Immature natural killer cell (primary cell): ENCODE measurements around the gene IMPG2. TPM values are rescaled to one million over a fixed set of nuclear protein-coding genes. Genes with fewer than 3 reads are reported as not detected.

Source experiments
- DNase-seq, 3 donors: peaks; one replicate each; pipeline ENCODE4 v3.0.0; 2022; ENCODE audit warnings: mixed read lengths in 1 of 3
- H3K27ac Mint-ChIP-seq, 6 donors: one replicate each; pipeline ENCODE4 v1.8.0; 2020; ENCODE audit warnings: mixed read lengths in 6 of 6, mild to moderate bottlenecking in 5 of 6, inconsistent platforms in 4 of 6, moderate library complexity in 3 of 6
- H3K27me3 Mint-ChIP-seq, 3 donors: one replicate each; pipeline ENCODE4 v1.8.0; 2020 to 2021; ENCODE audit warnings: low read depth in 3 of 3, mild to moderate bottlenecking in 3 of 3, mixed read lengths in 3 of 3, moderate library complexity in 3 of 3, inconsistent platforms in 1 of 3
- H3K36me3 Mint-ChIP-seq, 3 donors: one replicate each; pipeline ENCODE4 v1.8.0; 2020; ENCODE audit warnings: mixed read lengths in 3 of 3, inconsistent platforms in 2 of 3, mild to moderate bottlenecking in 2 of 3
- H3K4me1 Mint-ChIP-seq, 2 donors: one replicate each; pipeline ENCODE4 v1.8.0; 2020; ENCODE audit warnings: inconsistent platforms in 2 of 2, mild to moderate bottlenecking in 2 of 2, mixed read lengths in 2 of 2, moderate library complexity in 1 of 2
- H3K4me3 Mint-ChIP-seq, 5 donors: one replicate each; pipeline ENCODE4 v1.8.0; 2020; ENCODE audit warnings: mild to moderate bottlenecking in 5 of 5, mixed read lengths in 5 of 5, inconsistent platforms in 3 of 5, moderate library complexity in 3 of 5
- H3K9me3 Mint-ChIP-seq, 6 donors: one replicate each; pipeline ENCODE4 v1.8.0; 2020; ENCODE audit warnings: mild to moderate bottlenecking in 6 of 6, mixed read lengths in 6 of 6, inconsistent platforms in 4 of 6, moderate library complexity in 3 of 6
- polyA plus RNA-seq, 3 donors: library from polyadenylated mRNA; unstranded; fragments of 300-500 nt; fragmentation: Illumina TruSeq; gene quantifications; one replicate each; pipeline ENCODE4 v1.2.3, GENCODE V29; 2021

The IMPG2 gene
- polyA plus RNA-seq, 3 donors from 2014 or later, result 0.04 TPM; not detected in 1

DNA sequence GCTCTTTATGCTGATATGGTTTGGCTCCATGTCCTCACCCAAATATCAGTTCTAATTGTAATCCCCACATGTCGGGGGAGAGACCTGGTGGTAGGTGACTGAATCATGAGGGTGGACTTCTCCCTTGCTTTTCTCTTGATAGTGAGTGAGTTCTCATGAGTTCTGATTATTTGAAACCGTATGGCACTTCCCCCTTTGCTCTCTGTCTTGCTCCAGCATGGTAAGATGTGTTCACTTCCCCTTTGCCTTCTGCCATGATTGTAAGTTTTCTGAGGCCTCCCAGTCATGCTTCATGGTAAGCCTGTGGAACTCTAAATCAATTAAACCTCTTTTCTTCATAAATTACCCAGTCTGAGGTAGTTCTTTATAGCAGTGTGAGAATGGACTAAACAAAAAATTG is 107.6 kb downstream of the IMPG2 start:
- DNase-seq, result no peak
- Mint-ChIP-seq H3K36me3 (no peaks in the 10 kb centered on the region), H3K4me1 (no peaks in the 10 kb centered on the region), H3K27ac (no peak overlapping the region), H3K4me3 (no peak overlapping the region), H3K27me3 (peaks cover 0 to 2% (median 2%) of the 10 kb centered on the region in 3 donors), H3K9me3 (no peaks in the 10 kb centered on the region)

- H3K9me3 Mint-ChIP-seq, result no peaks in the 10 kb centered on the region
- no peak overlapping the region for H3K4me3 Mint-ChIP-seq
- H3K27me3 Mint-ChIP-seq, result peaks cover 0 to 2% (median 2%) of the 10 kb centered on the region in 3 donors
- DNase-seq, result no peak
- H3K27ac Mint-ChIP-seq, result no peak overlapping the region
- H3K4me1 Mint-ChIP-seq, result no peaks in the 10 kb centered on the region
- H3K36me3 Mint-ChIP-seq, result no peaks in the 10 kb centered on the region
Observed at GRCh38 chr3:101204246-101204645, 116.1 kb downstream of the IMPG2 start.

- Mint-ChIP-seq H3K4me3 (no peak overlapping the region), H3K27ac (no peak overlapping the region), H3K27me3 (peaks cover 0 to 2% (median 2%) of the 10 kb centered on the region in 3 donors), H3K36me3 (no peaks in the 10 kb centered on the region), H3K4me1 (no peaks in the 10 kb centered on the region), H3K9me3 (no peaks in the 10 kb centered on the region)
- DNase-seq, result no peak
Observed at GRCh38 chr3:101203411-101203810, 117.0 kb downstream of the IMPG2 start.

GRCh38 chr3:101202640-101203039 is 117.7 kb downstream of the IMPG2 start:
- Mint-ChIP-seq H3K4me1 (no peaks in the 10 kb centered on the region), H3K27me3 (peaks cover 0 to 2% (median 2%) of the 10 kb centered on the region in 3 donors), H3K9me3 (no peaks in the 10 kb centered on the region), H3K4me3 (no peak overlapping the region), H3K27ac (no peak overlapping the region), H3K36me3 (no peaks in the 10 kb centered on the region)
- no peak for DNase-seq

DNA sequence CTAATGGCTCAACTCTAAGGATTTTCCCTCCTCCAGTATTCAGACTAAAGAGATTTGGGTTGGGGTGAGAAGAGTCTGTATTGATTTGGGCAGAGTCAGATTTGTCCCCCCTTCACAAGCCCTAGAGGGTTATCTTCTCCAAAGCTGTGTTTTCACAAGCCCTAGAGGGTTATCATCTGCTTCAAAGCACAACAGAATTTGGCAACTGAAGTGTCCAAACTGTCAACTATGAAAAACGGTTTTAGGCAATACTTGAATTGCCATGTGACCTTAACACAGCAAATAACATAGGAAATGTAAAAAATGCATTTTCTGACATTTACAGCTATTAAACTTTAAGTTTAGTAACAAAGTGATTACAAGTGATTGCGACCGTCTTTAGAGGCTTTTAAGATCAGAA is 119.9 kb downstream of the IMPG2 start:
- Mint-ChIP-seq H3K4me1 (no peaks in the 10 kb centered on the region), H3K9me3 (no peaks in the 10 kb centered on the region), H3K27me3 (peaks cover 2 to 3% (median 2%) of the 10 kb centered on the region in 3 donors), H3K27ac (no peak overlapping the region), H3K36me3 (no peaks in the 10 kb centered on the region), H3K4me3 (no peak overlapping the region)
- DNase-seq, result no peak

DNA sequence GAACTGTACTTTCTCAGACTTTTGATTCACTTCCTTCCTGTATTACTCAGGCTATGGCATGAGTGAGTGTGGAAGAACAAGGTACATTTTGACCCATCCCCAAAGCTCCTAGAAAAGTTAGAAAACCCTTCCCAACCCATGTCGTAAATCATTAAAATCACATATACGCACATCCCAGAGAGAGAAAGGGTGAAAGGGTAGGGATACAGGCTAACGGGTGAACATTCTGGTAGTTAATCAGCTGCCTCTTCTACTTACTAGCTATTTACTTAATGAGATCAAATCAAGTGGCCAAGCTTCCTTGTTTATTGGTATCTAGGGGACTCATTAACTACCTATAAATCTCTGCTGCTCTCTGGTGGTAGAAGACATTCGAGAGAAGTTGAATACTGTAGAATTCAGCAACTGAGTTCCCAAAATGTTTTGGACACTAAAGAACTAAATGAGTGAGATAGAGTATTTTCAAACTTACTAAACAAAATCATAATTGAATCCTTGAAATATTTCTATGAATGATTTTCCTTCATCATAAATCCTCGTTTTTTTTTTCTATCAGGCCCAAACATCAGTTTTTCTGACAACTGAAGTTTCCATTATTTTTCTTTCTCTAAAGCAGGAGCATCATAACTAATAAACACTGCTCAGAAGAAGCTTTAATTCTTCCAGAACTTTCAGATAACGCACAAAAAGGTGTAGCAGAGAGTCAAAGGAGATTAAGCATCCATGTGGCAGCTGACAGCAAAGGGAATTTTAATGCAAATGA is 124.2 kb downstream of the IMPG2 start:
- Mint-ChIP-seq H3K4me3 (no peak overlapping the region), H3K36me3 (no peaks in the 10 kb centered on the region), H3K27me3 (peaks cover 2 to 7% (median 2%) of the 10 kb centered on the region in 3 donors), H3K9me3 (no peaks in the 10 kb centered on the region), H3K4me1 (no peaks in the 10 kb centered on the region), H3K27ac (no peak overlapping the region)
- DNase-seq, result no peak

DNA sequence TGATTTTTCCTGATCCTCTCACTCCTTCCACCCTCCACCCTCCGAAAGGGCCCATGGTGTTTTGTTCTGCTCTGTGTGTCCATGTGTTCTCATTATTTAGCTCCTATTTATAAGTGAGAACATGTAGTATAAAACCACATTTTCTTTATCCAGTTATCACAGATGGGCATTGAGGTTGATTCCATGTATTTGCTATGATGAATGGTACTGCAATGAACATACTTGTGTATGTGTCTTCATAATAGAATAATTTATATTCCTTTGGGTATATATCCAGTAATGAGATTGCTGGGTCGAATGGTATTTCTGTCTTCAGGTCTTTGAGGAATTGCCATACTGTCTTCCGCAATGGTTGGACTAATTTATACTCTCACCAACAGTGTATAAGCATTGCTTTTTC is 126.0 kb downstream of the IMPG2 start:
- H3K27me3 Mint-ChIP-seq, result peaks cover 0 to 7% (median 2%) of the 10 kb centered on the region in 3 donors
- H3K27ac Mint-ChIP-seq, result no peak overlapping the region
- H3K36me3 Mint-ChIP-seq, result no peaks in the 10 kb centered on the region
- no peaks in the 10 kb centered on the region for H3K9me3 Mint-ChIP-seq
- no peak overlapping the region for H3K4me3 Mint-ChIP-seq
- no peaks in the 10 kb centered on the region for H3K4me1 Mint-ChIP-seq
- DNase-seq, result no peak

DNA sequence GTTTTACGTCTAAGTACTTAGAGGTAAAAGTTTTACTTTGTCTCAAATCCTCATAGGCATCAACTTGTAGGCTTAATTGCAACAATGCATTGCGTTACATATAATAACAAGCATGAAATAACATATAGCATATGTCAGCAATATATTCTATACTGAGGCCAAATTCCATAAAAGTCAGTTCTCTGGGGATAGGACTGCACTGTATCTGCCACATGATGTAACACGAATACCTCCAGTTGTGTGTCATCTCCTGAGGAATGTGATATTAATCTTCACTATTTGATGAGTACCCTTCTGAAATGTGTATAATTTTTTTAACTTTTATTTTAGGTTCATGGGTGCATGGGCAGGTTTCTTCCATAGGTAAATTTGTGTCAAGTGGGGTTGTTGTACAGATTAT is 126.4 kb downstream of the IMPG2 start:
- no peak overlapping the region for H3K4me3 Mint-ChIP-seq
- H3K9me3 Mint-ChIP-seq, result no peaks in the 10 kb centered on the region
- peaks cover 0 to 7% (median 2%) of the 10 kb centered on the region in 3 donors for H3K27me3 Mint-ChIP-seq
- H3K4me1 Mint-ChIP-seq, result no peaks in the 10 kb centered on the region
- H3K27ac Mint-ChIP-seq, result no peak overlapping the region
- no peak for DNase-seq
- H3K36me3 Mint-ChIP-seq, result no peaks in the 10 kb centered on the region

- Mint-ChIP-seq H3K27ac (no peak overlapping the region), H3K27me3 (peaks cover 0 to 2% (median 0%) of the 10 kb centered on the region in 3 donors), H3K4me1 (no peaks in the 10 kb centered on the region), H3K4me3 (no peak overlapping the region), H3K9me3 (no peaks in the 10 kb centered on the region), H3K36me3 (no peaks in the 10 kb centered on the region)
- DNase-seq, result no peak
Observed at GRCh38 chr3:101189796-101190195, 130.6 kb downstream of the IMPG2 start.

GRCh38 chr3:101189176-101189575 is 131.2 kb downstream of the IMPG2 start:
- Mint-ChIP-seq H3K4me3 (no peak overlapping the region), H3K4me1 (no peaks in the 10 kb centered on the region), H3K27ac (no peak overlapping the region), H3K9me3 (no peaks in the 10 kb centered on the region), H3K36me3 (no peaks in the 10 kb centered on the region), H3K27me3 (peaks cover 0 to 2% (median 0%) of the 10 kb centered on the region in 3 donors)
- DNase-seq, result no peak

GRCh38 chr3:101185341-101185740 is 135.0 kb downstream of the IMPG2 start:
- DNase-seq, result no peak
- H3K27me3 Mint-ChIP-seq, result no peaks in the 10 kb centered on the region
- H3K4me3 Mint-ChIP-seq, result no peak overlapping the region
- H3K36me3 Mint-ChIP-seq, result no peaks in the 10 kb centered on the region
- no peaks in the 10 kb centered on the region for H3K4me1 Mint-ChIP-seq
- H3K9me3 Mint-ChIP-seq, result peaks cover 0 to under 1% (median 0%) of the 10 kb centered on the region in 6 donors
- H3K27ac Mint-ChIP-seq, result no peak overlapping the region

DNA sequence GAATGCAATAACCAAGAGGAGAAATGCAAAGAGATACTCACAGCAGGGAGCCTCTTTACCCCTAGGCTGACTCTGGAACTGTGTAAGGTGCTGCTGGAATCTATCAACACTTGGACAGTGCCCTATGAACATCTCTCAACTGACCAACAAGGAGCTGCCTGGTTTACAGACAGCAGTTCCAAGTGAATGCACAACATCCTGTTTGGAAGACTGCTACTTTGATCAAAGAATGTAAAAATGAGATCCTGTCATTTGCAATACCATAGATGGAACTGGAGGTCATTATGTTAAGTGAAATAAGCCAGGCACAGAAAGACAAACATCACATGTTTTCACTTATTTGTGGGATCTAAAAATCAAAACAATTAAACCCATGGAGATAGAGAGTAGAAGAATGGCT is 136.3 kb downstream of the IMPG2 start:
- Mint-ChIP-seq H3K4me1 (no peaks in the 10 kb centered on the region), H3K27ac (no peak overlapping the region), H3K4me3 (no peak overlapping the region), H3K36me3 (no peaks in the 10 kb centered on the region), H3K9me3 (peaks cover 0 to 2% (median 0%) of the 10 kb centered on the region in 6 donors), H3K27me3 (no peaks in the 10 kb centered on the region)
- DNase-seq, result no peak

GRCh38 chr3:101183151-101183550 is 137.2 kb downstream of the IMPG2 start:
- H3K4me1 Mint-ChIP-seq, result no peaks in the 10 kb centered on the region
- H3K27me3 Mint-ChIP-seq, result no peaks in the 10 kb centered on the region
- DNase-seq, result no peak
- H3K36me3 Mint-ChIP-seq, result no peaks in the 10 kb centered on the region
- H3K4me3 Mint-ChIP-seq, result no peak overlapping the region
- H3K27ac Mint-ChIP-seq, result no peak overlapping the region
- H3K9me3 Mint-ChIP-seq, result peaks cover 0 to 2% (median 0%) of the 10 kb centered on the region in 6 donors

GRCh38 chr3:101182734-101183133 is 137.6 kb downstream of the IMPG2 start:
- H3K9me3 Mint-ChIP-seq, result peaks cover 0 to 2% (median 0%) of the 10 kb centered on the region in 6 donors
- no peak overlapping the region for H3K4me3 Mint-ChIP-seq
- H3K4me1 Mint-ChIP-seq, result no peaks in the 10 kb centered on the region
- no peaks in the 10 kb centered on the region for H3K27me3 Mint-ChIP-seq
- no peak for DNase-seq
- H3K36me3 Mint-ChIP-seq, result no peaks in the 10 kb centered on the region
- H3K27ac Mint-ChIP-seq, result no peak overlapping the region

DNA sequence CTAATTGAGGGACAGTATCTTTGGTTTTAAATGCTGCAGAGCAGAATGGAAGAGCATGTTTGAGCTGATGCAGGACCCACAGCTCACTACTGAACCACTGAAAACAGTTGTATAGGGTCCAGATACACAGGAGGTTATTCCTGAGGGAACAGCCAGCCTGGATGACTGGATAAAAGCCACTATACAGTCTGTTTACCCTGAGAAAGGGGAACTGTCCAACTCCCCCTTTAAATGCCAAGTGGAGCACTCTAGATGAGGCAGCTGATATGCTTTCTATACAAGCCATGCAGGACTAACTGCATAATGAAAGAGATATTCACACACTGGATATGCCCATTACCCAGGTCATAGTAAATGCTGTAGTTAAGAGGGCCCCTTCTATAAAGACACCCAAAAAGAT is 138.6 kb downstream of the IMPG2 start:
- no peak overlapping the region for H3K27ac Mint-ChIP-seq
- no peaks in the 10 kb centered on the region for H3K4me1 Mint-ChIP-seq
- peaks cover 0 to 2% (median 0%) of the 10 kb centered on the region in 6 donors for H3K9me3 Mint-ChIP-seq
- DNase-seq, result no peak
- no peaks in the 10 kb centered on the region for H3K36me3 Mint-ChIP-seq
- H3K27me3 Mint-ChIP-seq, result no peaks in the 10 kb centered on the region
- no peak overlapping the region for H3K4me3 Mint-ChIP-seq
